ENCODE measurements around the gene QTRT2.

The QTRT2 gene

DNA sequence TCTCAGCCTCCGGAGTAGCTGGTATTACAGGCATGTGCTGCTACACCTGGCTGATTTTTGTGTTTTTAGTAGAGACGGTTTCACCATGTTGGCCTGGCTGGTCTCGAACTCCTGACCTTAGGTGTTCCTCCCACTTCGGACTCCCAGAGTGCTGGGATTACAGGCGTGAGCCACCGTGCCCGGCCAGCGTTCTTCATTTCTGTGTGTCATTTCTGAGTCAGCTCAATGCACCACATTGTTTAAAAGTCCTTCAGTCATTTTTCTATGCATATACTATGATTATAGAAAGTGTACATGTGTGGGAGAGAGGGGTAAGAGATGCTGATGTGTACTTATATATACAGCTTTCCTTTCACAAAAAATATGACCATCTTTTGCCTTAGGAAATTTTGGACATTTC is 2.1 kb downstream of the QTRT2 start:
- Histone ChIP-seq H4K20me1 (ENCODE audit: insufficient read depth, low read length, poor library complexity, severe bottlenecking) (no peaks in the 10 kb centered on the region), H3K9ac (ENCODE audit: low read depth, low read length, poor library complexity, severe bottlenecking) (no peak overlapping the region), H3K36me3 (ENCODE audit: insufficient read depth, low read length) (no peaks in the 10 kb centered on the region), H3K4me3 (ENCODE audit: low read length, poor library complexity, severe bottlenecking) (peak overlapping the region; percentile 85), H3K4me1 (ENCODE audit: insufficient read depth, low read length, poor library complexity, severe bottlenecking) (peaks cover 45% of the 10 kb centered on the region), H2AFZ (ENCODE audit: low read length) (no peak overlapping the region), H3K27me3 (ENCODE audit: insufficient read depth, low read length, poor library complexity, severe bottlenecking) (no peaks in the 10 kb centered on the region), H3F3A (ENCODE audit: low read depth) (no peaks in the 10 kb centered on the region), H3K79me2 (ENCODE audit: insufficient read depth, low read length) (peaks cover 55% of the 10 kb centered on the region), H3K9me2 (replicated peaks; ENCODE audit: low read depth, low read length) (no peaks in the 10 kb centered on the region), H3K9me3 (ENCODE audit: insufficient read depth, low read depth, low read length) (no peaks in the 10 kb centered on the region), H3K4me2 (ENCODE audit: low read depth, low read length, poor library complexity, severe bottlenecking) (peak overlapping the region; percentile 93)
- TF ChIP-seq, protein P1, sequence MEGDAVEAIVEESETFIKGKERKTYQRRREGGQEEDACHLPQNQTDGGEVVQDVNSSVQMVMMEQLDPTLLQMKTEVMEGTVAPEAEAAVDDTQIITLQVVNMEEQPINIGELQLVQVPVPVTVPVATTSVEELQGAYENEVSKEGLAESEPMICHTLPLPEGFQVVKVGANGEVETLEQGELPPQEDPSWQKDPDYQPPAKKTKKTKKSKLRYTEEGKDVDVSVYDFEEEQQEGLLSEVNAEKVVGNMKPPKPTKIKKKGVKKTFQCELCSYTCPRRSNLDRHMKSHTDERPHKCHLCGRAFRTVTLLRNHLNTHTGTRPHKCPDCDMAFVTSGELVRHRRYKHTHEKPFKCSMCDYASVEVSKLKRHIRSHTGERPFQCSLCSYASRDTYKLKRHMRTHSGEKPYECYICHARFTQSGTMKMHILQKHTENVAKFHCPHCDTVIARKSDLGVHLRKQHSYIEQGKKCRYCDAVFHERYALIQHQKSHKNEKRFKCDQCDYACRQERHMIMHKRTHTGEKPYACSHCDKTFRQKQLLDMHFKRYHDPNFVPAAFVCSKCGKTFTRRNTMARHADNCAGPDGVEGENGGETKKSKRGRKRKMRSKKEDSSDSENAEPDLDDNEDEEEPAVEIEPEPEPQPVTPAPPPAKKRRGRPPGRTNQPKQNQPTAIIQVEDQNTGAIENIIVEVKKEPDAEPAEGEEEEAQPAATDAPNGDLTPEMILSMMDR (conservative IDR thresholded peaks at IDR 0.05; ENCODE audit: low read length), result no peak
- no peak for TF ChIP-seq EZH2phosphoT487 (IDR thresholded peaks at IDR 0.05; ENCODE audit: borderline replicate concordance)

GRCh38 chr3:114060906-114061655 is 4.5 kb downstream of the QTRT2 start:
- Histone ChIP-seq H3K9me2 (replicated peaks; ENCODE audit: low read depth, low read length) (no peaks in the 10 kb centered on the region), H3F3A (ENCODE audit: low read depth) (no peaks in the 10 kb centered on the region), H2AFZ (ENCODE audit: low read length) (no peak overlapping the region), H3K9me3 (ENCODE audit: insufficient read depth, low read depth, low read length) (no peaks in the 10 kb centered on the region), H3K79me2 (ENCODE audit: insufficient read depth, low read length) (peaks cover 61% of the 10 kb centered on the region), H3K4me1 (ENCODE audit: insufficient read depth, low read length, poor library complexity, severe bottlenecking) (peaks cover 37% of the 10 kb centered on the region), H3K9ac (ENCODE audit: low read depth, low read length, poor library complexity, severe bottlenecking) (no peak overlapping the region), H3K27me3 (ENCODE audit: insufficient read depth, low read length, poor library complexity, severe bottlenecking) (no peaks in the 10 kb centered on the region), H3K36me3 (ENCODE audit: insufficient read depth, low read length) (peaks cover 4% of the 10 kb centered on the region; the same call in 1 of the 2 replicates), H3K4me3 (ENCODE audit: low read length, poor library complexity, severe bottlenecking) (no peak overlapping the region), H3K4me2 (ENCODE audit: low read depth, low read length, poor library complexity, severe bottlenecking) (peak overlapping the region; percentile 93), H4K20me1 (ENCODE audit: insufficient read depth, low read length, poor library complexity, severe bottlenecking) (no peaks in the 10 kb centered on the region)
- no peak for TF ChIP-seq EZH2phosphoT487 (IDR thresholded peaks at IDR 0.05; ENCODE audit: borderline replicate concordance)
- TF ChIP-seq, protein P1 (conservative IDR thresholded peaks at IDR 0.05; ENCODE audit: low read length), result no peak

- Histone ChIP-seq H4K20me1 (ENCODE audit: insufficient read depth, low read length, poor library complexity, severe bottlenecking) (no peaks in the 10 kb centered on the region), H3K4me2 (ENCODE audit: low read depth, low read length, poor library complexity, severe bottlenecking) (no peak overlapping the region), H3F3A (ENCODE audit: low read depth) (no peaks in the 10 kb centered on the region), H3K36me3 (ENCODE audit: insufficient read depth, low read length) (peaks cover 60% of the 10 kb centered on the region; the same call in 1 of the 2 replicates), H3K27me3 (ENCODE audit: insufficient read depth, low read length, poor library complexity, severe bottlenecking) (no peaks in the 10 kb centered on the region), H3K4me1 (ENCODE audit: insufficient read depth, low read length, poor library complexity, severe bottlenecking) (peaks cover 3% of the 10 kb centered on the region), H3K9me2 (replicated peaks; ENCODE audit: low read depth, low read length) (no peaks in the 10 kb centered on the region), H3K79me2 (ENCODE audit: insufficient read depth, low read length) (peaks cover 6% of the 10 kb centered on the region), H3K4me3 (ENCODE audit: low read length, poor library complexity, severe bottlenecking) (no peak overlapping the region), H2AFZ (ENCODE audit: low read length) (no peak overlapping the region), H3K9me3 (ENCODE audit: insufficient read depth, low read depth, low read length) (no peaks in the 10 kb centered on the region), H3K9ac (ENCODE audit: low read depth, low read length, poor library complexity, severe bottlenecking) (no peak overlapping the region)
- TF ChIP-seq EZH2phosphoT487 (IDR thresholded peaks at IDR 0.05; ENCODE audit: borderline replicate concordance), result no peak
- TF ChIP-seq, protein P1 (conservative IDR thresholded peaks at IDR 0.05; ENCODE audit: low read length), result no peak
Observed at GRCh38 chr3:114067804-114068203, 11.3 kb downstream of the QTRT2 start.
